T-cell (primary cell): ENCODE measurements around the gene ESM1. TPM values are rescaled to one million over a fixed set of nuclear protein-coding genes. Genes with fewer than 3 reads are reported as not detected.
"Not testable (repeated sequence)": the region's sequence is repeated elsewhere in the genome, so short reads cannot be mapped to it uniquely, and the experiment has no call there.

Experiments used
- ATAC-seq, 4 experiments: fragments of 200-7000 bp in 3 of 4; fragments of 150-1000 bp in 1 of 4; cut with Tn5 transposase; replicated peaks in 1 of 4; 1 replicate in 3 of 4; 2 replicates in 1 of 4; pipeline ENCODE4 v1.10.0; 2021; ENCODE audit warnings: moderate library complexity in 3 of 4, mild to moderate bottlenecking in 2 of 4, moderate number of reproducible peaks in 1 of 4
- CTCF ChIA-PET, 2 donors: fragments of 300-600 bp; sonication (Branson Sonifier 250); formaldehyde crosslinking; loops; one replicate each; lab custom pipeline; 2022; ENCODE audit warnings: antibody characterized with exemption in 2 of 2; lab: Charles Lee
- POLR2A ChIA-PET, 2 donors: fragments of 300-600 bp; sonication (Branson Sonifier 250); formaldehyde crosslinking; loops; one replicate each; lab custom pipeline; 2022; ENCODE audit warnings: antibody characterized with exemption in 2 of 2; lab: Charles Lee
- DNase-seq, 35 experiments: peaks; one replicate each; pipeline versions ENCODE4 v3.0.0 to v3.0.0-alpha.2; 2013 to 2023
- H3K27ac ChIP-seq: one replicate; pipeline ENCODE4 v1.5.1; 2013; ENCODE audit warnings: low read length
- H3K27me3 ChIP-seq, 2 experiments: replicated peaks in 1 of 2; 1 replicate in 1 of 2; 2 replicates in 1 of 2; pipeline versions ENCODE4 v1.6.1 to v1.7.0; 2013; ENCODE audit warnings: low read length in 1 of 2, mixed read lengths in 1 of 2; ENCODE audit not compliant: control insufficient read depth in 2 of 2, insufficient read depth in 2 of 2; ENCODE audit errors: extremely low read depth in 1 of 2
- H3K36me3 ChIP-seq, 2 donors: 1 replicate in 1 of 2; 2 replicates in 1 of 2; pipeline versions ENCODE4 v1.6.1 to v1.7.0; 2013; ENCODE audit warnings: low read length in 1 of 2; ENCODE audit not compliant: control insufficient read depth in 2 of 2, insufficient read depth in 1 of 2; ENCODE audit errors: extremely low read depth in 1 of 2
- H3K4me1 ChIP-seq, 2 experiments: 1 replicate in 1 of 2; 2 replicates in 1 of 2; pipeline versions ENCODE4 v1.6.1 to v1.7.0; 2013; ENCODE audit warnings: low read length in 2 of 2, mixed read lengths in 1 of 2; ENCODE audit not compliant: insufficient read depth in 2 of 2, control insufficient read depth in 1 of 2; ENCODE audit errors: extremely low read depth in 1 of 2
- H3K4me3 ChIP-seq, 2 donors: 1 replicate in 1 of 2; 2 replicates in 1 of 2; pipeline versions ENCODE4 v1.5.1 to v1.7.0; 2013; ENCODE audit warnings: mild to moderate bottlenecking in 2 of 2, low read length in 1 of 2, moderate library complexity in 1 of 2; ENCODE audit not compliant: control insufficient read depth in 1 of 2; ENCODE audit errors: extremely low read depth in 1 of 2
- H3K9me3 ChIP-seq: 2 replicates; pipeline ENCODE4 v1.7.0; 2013
- H3K27ac Mint-ChIP-seq, 2 donors: one replicate each; pipeline ENCODE4 v1.8.0; 2020 to 2021; ENCODE audit warnings: mild to moderate bottlenecking in 2 of 2, mixed read lengths in 2 of 2
- H3K27me3 Mint-ChIP-seq, 2 donors: one replicate each; pipeline ENCODE4 v1.8.0; 2021 to 2022; ENCODE audit warnings: mixed read lengths in 2 of 2
- H3K36me3 Mint-ChIP-seq: one replicate; pipeline ENCODE4 v1.8.0; 2021; ENCODE audit warnings: mixed read lengths
- H3K4me1 Mint-ChIP-seq, 3 donors: one replicate each; pipeline ENCODE4 v1.8.0; 2020 to 2022; ENCODE audit warnings: mixed read lengths in 3 of 3, mild to moderate bottlenecking in 1 of 3
- H3K4me3 Mint-ChIP-seq, 3 donors: one replicate each; pipeline ENCODE4 v1.8.0; 2020 to 2022; ENCODE audit warnings: mild to moderate bottlenecking in 3 of 3, mixed read lengths in 3 of 3, moderate library complexity in 3 of 3
- H3K9me3 Mint-ChIP-seq, 3 donors: one replicate each; pipeline ENCODE4 v1.8.0; 2020 to 2022; ENCODE audit warnings: mixed read lengths in 3 of 3
- WGBS: methylation state at CpG from one replicate; pipeline ENCODE4 v1.1.5; 2013; ENCODE audit warnings: missing lambda C conversion rate; ENCODE audit not compliant: insufficient coverage; 5-methylcytosine and 5-hydroxymethylcytosine counted together
- total RNA-seq, 35 experiments: library from RNA in 6 of 35; stranded (reverse) in 6 of 35; fragments of 120-200 nt in 1 of 35; gene quantifications; one replicate each; pipeline versions ENCODE4 v1.2.1 to v1.2.4 and lab custom pipeline; 2013 to 2026

The ESM1 gene
- total RNA-seq, 5 donors from 2014 or later (not counting 1 experiment from before 2014, with no cell fraction given): 0.40 to 0.63 (median 0.43) TPM; not detected in 2

DNA sequence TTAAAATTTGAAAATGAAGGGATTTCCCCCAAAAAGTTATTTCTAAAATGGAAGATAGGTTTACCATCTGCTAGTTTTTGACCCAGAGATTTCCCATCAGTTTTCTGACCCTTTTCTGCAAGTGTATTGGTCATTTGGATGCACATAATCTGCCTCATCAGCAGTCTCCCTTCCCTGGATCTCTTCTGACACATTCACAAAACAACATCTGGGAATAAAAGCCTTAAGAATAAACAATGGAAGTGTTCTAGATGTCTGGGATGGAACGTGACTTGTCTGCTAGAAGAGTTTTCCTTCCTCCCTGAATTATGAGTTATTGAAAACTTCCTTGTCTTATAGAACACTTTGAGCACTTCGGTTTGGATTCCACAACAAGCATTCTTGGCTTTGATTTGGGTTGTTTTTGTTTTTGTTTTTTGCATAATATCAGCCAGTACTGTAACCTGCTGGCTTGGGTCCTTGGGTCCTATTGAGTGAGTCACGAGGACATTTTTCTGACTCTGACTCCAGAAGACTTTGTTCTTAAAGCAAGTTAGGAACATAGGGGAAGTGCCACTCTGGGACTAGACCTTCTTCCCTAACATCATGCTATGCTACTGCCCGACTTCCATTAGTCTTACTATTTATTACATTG is 18.2 kb upstream of the ESM1 start:
- ATAC-seq: no peak
- WGBS: 83% methylated on average over 1 of the region's 4 CpGs

GRCh38 chr5:55002166-55002565 is 16.8 kb upstream of the ESM1 start:
- H3K4me3 Mint-ChIP-seq, H3K27me3 ChIP-seq, POLR2A ChIA-PET, H3K4me1 ChIP-seq, H3K27ac ChIP-seq, ATAC-seq, H3K27me3 Mint-ChIP-seq, H3K9me3 Mint-ChIP-seq, H3K36me3 Mint-ChIP-seq, H3K9me3 ChIP-seq, H3K36me3 ChIP-seq, DNase-seq, CTCF ChIA-PET, H3K4me3 ChIP-seq: not testable (repeated sequence)
- Mint-ChIP-seq H3K4me1 (peaks cover 27 to 57% (median 36%) of the 10 kb centered on the region in 3 donors), H3K27ac (peak overlapping the region; percentile 76 to 81)
- WGBS: no CpG with 5 or more reads among the region's 2 CpGs

More for the DNA sequence above, 18.2 kb upstream of the ESM1 start:
- Mint-ChIP-seq H3K27ac (no peak overlapping the region), H3K4me3 (no peak overlapping the region), H3K9me3 (no peaks in the 10 kb centered on the region), H3K36me3 (no peaks in the 10 kb centered on the region), H3K27me3 (no peaks in the 10 kb centered on the region), H3K4me1 (peaks cover 27 to 57% (median 36%) of the 10 kb centered on the region in 3 donors)
- Histone ChIP-seq H3K27me3 (no peaks in the 10 kb centered on the region), H3K4me3 (no peak overlapping the region), H3K27ac (no peak overlapping the region), H3K36me3 (no peaks in the 10 kb centered on the region), H3K4me1 (peaks cover 0 to 5% of the 10 kb centered on the region in 2 experiments), H3K9me3 (no peaks in the 10 kb centered on the region)
- ChIA-PET CTCF (no interaction called here), POLR2A (no interaction called here)
- no peak for DNase-seq

GRCh38 chr5:54997081-54997480 is 11.7 kb upstream of the ESM1 start:
- Histone ChIP-seq H3K27ac (no peak overlapping the region), H3K36me3 (peaks cover 0 to 2% of the 10 kb centered on the region in 2 donors), H3K9me3 (no peaks in the 10 kb centered on the region), H3K4me3 (no peak overlapping the region), H3K27me3 (no peaks in the 10 kb centered on the region), H3K4me1 (peaks cover 2 to 8% of the 10 kb centered on the region in 2 experiments)
- Mint-ChIP-seq H3K4me1 (peaks cover 19 to 36% (median 22%) of the 10 kb centered on the region in 3 donors), H3K4me3 (no peak overlapping the region), H3K27me3 (no peaks in the 10 kb centered on the region), H3K27ac (no peak overlapping the region), H3K9me3 (no peaks in the 10 kb centered on the region), H3K36me3 (no peaks in the 10 kb centered on the region)
- ChIA-PET CTCF (no interaction called here), POLR2A (no interaction called here)
- ATAC-seq (no peak), DNase-seq (no peak)
- WGBS: 84% methylated on average over 2 of the region's 2 CpGs

DNA sequence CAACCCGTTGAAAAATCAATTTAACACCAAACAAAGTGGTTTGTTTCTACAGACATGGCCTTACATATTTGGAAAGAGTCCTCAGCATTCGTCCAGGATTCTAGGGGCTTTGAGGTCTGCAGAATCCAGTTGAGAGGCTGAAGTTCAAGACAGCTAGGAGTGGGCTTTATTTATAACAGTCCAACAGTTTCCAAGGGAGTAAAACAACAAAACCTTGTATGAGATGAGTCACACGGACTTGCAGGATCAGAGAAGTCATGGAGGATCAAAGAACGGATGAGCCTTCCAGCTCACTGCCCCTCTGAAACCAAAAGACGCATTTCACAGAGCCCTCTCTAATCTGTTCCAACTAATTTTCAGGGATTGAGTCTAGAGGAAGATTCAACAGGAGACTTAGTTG is 11.1 kb upstream of the ESM1 start:
- WGBS: no CpG with 5 or more reads among the region's 5 CpGs
- ATAC-seq (no peak), DNase-seq (no peak)
- Mint-ChIP-seq H3K4me3 (no peak overlapping the region), H3K36me3 (no peaks in the 10 kb centered on the region), H3K4me1 (peaks cover 13 to 30% (median 15%) of the 10 kb centered on the region in 3 donors), H3K27ac (no peak overlapping the region), H3K9me3 (no peaks in the 10 kb centered on the region), H3K27me3 (no peaks in the 10 kb centered on the region)
- Histone ChIP-seq H3K9me3 (no peaks in the 10 kb centered on the region), H3K4me3 (no peak overlapping the region), H3K27me3 (no peaks in the 10 kb centered on the region), H3K36me3 (peaks cover 0 to 2% of the 10 kb centered on the region in 2 donors), H3K4me1 (peaks cover 2 to 8% of the 10 kb centered on the region in 2 experiments), H3K27ac (no peak overlapping the region)
- ChIA-PET POLR2A (interaction anchor here in 1 of 2 donors (0.6 kb wide), 1 partner anchor 269 kb away, joined by 5 read pairs; no protein-coding TSS in a partner anchor), CTCF (no interaction called here)

GRCh38 chr5:54995168-54995567 is 9.8 kb upstream of the ESM1 start:
- no peak overlapping the region for H3K4me3 ChIP-seq
- no peak for ATAC-seq
- no peaks in the 10 kb centered on the region for H3K36me3 Mint-ChIP-seq
- H3K4me3 Mint-ChIP-seq: no peak overlapping the region
- H3K9me3 Mint-ChIP-seq: no peaks in the 10 kb centered on the region
- H3K9me3 ChIP-seq: no peaks in the 10 kb centered on the region
- no peak overlapping the region for H3K27ac ChIP-seq
- no peaks in the 10 kb centered on the region for H3K27me3 Mint-ChIP-seq
- no peak overlapping the region for H3K27ac Mint-ChIP-seq
- H3K36me3 ChIP-seq: peaks cover 0 to 2% of the 10 kb centered on the region in 2 donors
- no peaks in the 10 kb centered on the region for H3K27me3 ChIP-seq
- H3K4me1 ChIP-seq: peaks cover 2 to 10% of the 10 kb centered on the region in 2 experiments
- DNase-seq: no peak
- peaks cover 14 to 27% (median 20%) of the 10 kb centered on the region in 3 donors for H3K4me1 Mint-ChIP-seq
- CTCF ChIA-PET: no interaction called here
- no CpG with 5 or more reads among the region's 3 CpGs for WGBS
- POLR2A ChIA-PET: no interaction called here

DNA sequence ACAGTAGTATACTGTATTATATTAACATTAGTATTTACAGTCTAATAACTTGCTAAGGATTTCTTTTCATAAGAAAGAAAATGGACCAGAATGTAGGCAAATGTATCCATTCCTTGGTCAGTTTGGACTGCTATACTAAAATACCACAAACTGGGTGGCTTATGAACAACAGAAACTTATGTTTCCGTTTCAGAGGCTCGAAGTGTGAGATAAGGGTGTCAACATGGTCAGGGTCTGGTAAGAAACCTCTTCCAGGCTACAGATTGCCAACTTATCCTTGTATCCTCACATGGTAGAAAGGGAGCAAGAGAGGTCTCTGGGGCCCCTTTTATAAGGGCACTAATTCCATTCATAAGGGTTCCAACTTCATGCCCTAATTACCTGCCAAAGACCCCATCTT is 9.2 kb upstream of the ESM1 start:
- ChIA-PET CTCF (no interaction called here), POLR2A (no interaction called here)
- Mint-ChIP-seq H3K9me3 (no peaks in the 10 kb centered on the region), H3K36me3 (no peaks in the 10 kb centered on the region), H3K27ac (no peak overlapping the region), H3K4me3 (no peak overlapping the region), H3K27me3 (no peaks in the 10 kb centered on the region), H3K4me1 (peaks cover 12 to 27% (median 21%) of the 10 kb centered on the region in 3 donors)
- Histone ChIP-seq H3K27ac (no peak overlapping the region), H3K36me3 (peaks cover 0 to 2% of the 10 kb centered on the region in 2 donors), H3K4me3 (no peak overlapping the region), H3K9me3 (no peaks in the 10 kb centered on the region), H3K27me3 (no peaks in the 10 kb centered on the region), H3K4me1 (peaks cover 2 to 16% of the 10 kb centered on the region in 2 experiments)
- ATAC-seq: no peak
- WGBS: no CpG with 5 or more reads among the region's 2 CpGs
- no peak for DNase-seq
